ENCODE results near the gene JPT1.

GRCh38 chr17:75191584-75191983 lies 37.3 kb upstream of the JPT1 start:
- TF ChIP-seq, protein P1, sequence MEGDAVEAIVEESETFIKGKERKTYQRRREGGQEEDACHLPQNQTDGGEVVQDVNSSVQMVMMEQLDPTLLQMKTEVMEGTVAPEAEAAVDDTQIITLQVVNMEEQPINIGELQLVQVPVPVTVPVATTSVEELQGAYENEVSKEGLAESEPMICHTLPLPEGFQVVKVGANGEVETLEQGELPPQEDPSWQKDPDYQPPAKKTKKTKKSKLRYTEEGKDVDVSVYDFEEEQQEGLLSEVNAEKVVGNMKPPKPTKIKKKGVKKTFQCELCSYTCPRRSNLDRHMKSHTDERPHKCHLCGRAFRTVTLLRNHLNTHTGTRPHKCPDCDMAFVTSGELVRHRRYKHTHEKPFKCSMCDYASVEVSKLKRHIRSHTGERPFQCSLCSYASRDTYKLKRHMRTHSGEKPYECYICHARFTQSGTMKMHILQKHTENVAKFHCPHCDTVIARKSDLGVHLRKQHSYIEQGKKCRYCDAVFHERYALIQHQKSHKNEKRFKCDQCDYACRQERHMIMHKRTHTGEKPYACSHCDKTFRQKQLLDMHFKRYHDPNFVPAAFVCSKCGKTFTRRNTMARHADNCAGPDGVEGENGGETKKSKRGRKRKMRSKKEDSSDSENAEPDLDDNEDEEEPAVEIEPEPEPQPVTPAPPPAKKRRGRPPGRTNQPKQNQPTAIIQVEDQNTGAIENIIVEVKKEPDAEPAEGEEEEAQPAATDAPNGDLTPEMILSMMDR (IDR thresholded peaks at IDR 0.05): no peak
- TF ChIP-seq POLR2A (IDR thresholded peaks at IDR 0.05): no peak
